HG03460 (cell line): ENCODE measurements around the gene TM7SF2.

ENCODE experiments used
- ATAC-seq: cut with Tn5 transposase; IDR thresholded peaks from one replicate; pipeline ENCODE4 v1.9.1; 2021; ENCODE audit not compliant: unreplicated experiment

Gene TM7SF2

DNA sequence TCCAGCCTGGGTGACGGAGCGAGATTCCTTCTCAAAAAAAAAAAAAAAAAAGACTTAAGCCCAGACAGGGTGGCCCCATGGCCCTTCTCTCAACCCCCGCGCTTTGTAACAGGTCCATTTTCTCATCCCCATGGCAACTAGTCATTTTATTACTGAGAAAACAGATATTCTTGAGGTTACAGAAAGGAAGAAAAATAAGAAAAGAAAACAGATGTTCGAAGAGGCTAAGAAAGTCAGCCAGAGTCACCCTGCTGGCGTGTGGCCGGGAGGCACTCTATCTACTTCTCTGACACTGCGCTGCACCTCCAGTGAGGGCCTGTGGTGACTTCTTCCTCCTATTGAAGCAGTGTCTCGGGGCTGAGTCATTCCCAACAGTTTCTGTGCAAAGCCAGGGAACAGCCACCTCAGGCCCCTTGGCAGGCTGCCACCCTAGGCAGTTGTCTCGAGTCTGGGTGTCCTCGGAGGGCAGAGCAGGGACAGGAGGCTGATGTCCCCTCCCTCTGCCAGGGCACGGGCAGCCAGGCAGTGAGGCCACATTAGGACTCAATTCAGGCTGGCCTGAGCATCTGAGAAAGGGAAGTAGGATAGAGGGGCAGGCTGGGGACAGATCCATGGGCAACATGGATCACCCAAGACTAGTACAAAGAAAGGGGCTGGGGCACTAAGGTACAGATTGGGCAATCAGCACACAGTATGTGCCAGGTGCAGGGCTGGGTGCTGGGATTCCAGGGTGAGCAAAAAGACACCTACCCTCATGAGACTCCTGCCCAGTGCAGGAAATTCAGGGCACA, 39.0 kb downstream of the TM7SF2 start:
- ATAC-seq = no peak

DNA sequence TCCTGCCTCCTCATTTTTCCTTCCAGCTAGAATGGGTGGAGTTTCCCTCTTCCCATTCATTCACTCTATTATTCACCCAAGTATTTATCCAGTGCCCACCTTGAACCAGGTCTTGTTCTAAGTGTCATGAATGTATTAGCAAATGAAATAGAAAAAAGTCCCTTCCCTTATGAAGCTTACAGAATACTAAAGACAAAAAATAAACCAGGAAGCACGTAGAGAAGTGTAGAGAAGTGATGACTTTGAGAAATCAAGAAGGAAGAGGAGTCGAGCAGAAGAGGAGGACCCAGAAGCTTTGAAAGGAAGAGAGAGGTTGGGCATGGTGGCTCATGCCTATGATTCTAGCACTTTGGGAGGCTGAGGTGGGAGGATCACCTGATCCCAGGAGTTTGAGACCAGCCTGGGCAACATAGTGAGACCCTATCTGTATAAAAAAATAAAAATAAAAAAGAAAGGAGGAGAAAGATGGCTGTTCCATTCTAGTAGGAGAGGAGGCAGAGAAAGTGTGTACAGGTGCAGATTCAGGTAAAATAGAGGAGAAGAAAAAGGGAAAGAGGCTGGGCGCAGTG, 39.7 kb downstream of the TM7SF2 start:
- no peak for ATAC-seq

DNA sequence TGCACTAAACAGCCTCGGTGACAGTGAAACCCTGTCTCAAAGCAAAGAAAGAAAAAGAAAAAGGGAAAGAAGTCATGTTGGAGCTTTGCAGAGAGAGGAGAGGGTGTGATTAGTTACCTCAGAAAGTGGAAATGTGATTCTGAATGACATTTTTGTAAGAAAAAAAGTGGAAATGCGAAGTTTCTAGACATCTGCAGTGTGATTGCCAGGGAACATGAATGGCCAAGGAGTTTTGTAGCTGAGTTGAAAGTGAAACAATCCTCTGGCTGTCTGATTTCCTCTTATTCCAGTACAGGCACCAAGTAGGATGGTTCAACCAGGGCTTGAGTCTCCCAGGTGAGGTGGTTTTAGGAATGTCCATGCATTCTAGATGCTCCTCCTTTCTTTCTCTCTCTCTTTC, 40.5 kb downstream of the TM7SF2 start:
- ATAC-seq = no peak

DNA sequence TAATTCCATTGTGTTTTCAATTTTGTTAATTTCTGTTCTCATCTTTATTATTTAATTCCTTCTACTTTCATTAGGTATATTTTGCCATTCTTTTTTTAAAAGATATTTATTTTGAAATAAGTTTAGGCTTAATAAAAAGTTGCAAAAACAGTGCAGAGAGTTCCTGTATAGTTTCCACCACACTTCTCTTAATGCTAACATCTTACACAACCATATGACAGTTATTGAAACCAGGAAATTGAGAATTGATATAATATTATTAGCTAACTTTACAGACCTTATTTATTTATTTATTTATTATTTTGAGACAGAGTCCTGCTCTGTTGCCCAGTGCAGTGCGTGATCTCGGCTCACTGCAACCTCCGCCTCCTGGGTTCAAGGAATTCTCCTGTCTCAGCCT, 44.6 kb downstream of the TM7SF2 start:
- ATAC-seq = no peak

DNA sequence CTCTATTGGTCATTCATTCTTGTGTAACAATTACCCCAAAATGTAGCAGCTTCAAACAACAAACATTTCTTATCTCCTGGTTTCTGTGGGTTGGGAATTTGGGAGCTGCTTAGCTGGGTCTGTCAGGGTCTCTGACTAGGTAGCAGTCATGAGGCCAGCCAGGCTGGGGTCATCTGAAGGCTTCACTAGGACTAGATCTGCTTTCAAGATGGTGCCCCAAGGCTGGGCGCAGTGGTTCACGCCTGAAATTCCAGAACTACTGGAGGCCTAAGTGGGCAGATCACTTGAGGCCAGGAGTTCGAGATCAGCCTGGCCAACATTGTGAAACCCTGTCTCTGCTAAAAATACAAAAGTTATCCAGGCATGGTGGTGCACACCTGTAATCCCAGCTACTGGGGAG, 45.3 kb downstream of the TM7SF2 start:
- ATAC-seq = no peak

DNA sequence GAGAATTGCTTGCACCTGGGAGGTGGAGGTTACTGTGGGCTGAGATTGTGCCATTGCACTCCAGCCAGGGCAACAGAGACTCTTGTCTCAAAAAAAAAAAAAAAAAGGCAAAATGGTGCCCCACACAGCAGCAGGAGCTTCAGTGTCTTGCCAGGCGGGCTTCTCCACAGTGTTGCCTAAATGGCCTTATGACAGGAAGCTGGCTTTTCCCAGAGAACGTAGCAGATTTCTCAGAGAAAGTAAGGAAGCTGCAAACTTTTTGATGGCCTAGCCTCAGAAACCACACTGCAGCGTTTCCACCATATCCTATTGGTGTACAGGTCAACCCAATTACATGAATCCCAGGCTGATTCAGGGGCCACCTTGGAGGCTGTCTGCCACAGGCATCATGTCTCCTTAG, 45.7 kb downstream of the TM7SF2 start:
- ATAC-seq = no peak

DNA sequence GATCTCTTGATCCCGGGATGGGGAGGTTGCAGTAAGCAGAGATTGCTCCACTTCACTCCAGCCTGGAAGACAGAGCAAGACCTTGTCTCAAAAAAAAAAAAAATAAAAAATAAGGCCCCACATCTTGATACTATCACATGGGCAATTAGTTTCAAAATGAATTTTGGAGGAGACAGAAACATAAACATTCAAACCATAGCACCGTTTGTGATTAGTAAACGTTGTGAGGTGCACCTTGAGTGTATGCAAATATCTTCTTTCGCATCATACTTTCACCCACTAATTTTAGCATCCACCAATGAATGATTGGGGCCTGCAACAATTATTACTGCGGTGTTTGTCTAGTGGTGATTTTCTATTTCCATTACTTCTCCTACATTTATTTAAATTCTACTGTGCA, 47.3 kb downstream of the TM7SF2 start:
- ATAC-seq = no peak

DNA sequence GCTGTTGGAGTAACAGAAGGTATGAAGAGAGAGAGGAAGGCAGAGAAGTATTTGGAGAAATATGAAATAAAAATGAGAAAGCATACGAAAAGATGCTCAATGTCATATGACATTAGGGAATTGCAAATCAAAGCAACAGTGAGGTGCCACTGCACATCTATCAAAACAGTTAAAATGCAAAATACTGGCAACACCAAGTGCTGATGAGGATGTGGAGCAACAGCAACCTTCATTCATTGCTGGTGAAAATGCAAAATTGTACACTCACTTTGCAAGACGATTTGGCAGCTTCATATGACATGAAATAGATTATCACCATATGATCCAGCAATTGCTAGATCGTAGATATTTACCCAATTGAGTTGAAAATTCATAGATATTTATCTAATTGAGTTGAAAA, 49.0 kb downstream of the TM7SF2 start:
- no peak for ATAC-seq

DNA sequence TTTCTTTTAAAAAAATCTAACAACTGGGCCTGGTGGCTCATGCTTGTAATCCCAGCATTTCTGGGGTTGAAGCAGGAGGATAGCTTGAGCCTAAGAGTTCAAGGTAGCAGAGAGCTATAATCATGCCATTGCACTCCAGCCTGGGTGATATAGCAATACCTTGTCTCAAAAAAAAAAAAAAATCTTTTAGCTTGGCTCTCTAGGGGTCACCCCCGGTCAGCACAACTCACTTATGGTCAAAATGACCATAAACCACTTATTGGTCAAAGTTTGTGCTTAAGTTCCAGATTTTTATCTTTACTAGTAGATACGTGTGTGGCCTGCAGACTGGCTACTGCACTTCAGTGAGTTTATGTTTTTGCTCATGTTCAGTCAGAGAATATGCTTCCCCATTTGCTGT, 52.0 kb downstream of the TM7SF2 start:
- no peak for ATAC-seq
